Testis (tissue), 3 donors: Measurements from ENCODE around the gene CTSC. TPM values are rescaled to one million over a fixed set of nuclear protein-coding genes. Genes with fewer than 3 reads are reported as not detected.

ENCODE experiments used
- DNase-seq: peaks from one replicate; pipeline ENCODE4 v3.0.0-alpha.2; 2019
- H3K27ac ChIP-seq, 2 donors: fragments of 200-600 bp; sonication (generic); one replicate each; pipeline ENCODE4 v1.5.1; 2019
- H3K27me3 ChIP-seq: fragments of 200-600 bp; sonication (generic); one replicate; pipeline ENCODE4 v1.5.1; 2019
- H3K36me3 ChIP-seq: fragments of 200-600 bp; sonication (generic); one replicate; pipeline ENCODE4 v1.5.1; 2017; ENCODE audit warnings: low read depth; ENCODE audit errors: missing control alignments
- H3K4me1 ChIP-seq: fragments of 200-600 bp; sonication (generic); one replicate; pipeline ENCODE4 v1.5.1; 2019
- H3K4me3 ChIP-seq, 2 donors: fragments of 200-600 bp; sonication (generic); one replicate each; pipeline ENCODE4 v1.5.1; 2017 to 2019
- H3K9me3 ChIP-seq: fragments of 200-600 bp; sonication (generic); one replicate; pipeline ENCODE4 v1.5.1; 2017
- CTCF ChIP-seq, 3 experiments: fragments of 450-650 bp in 2 of 3; fragments of 200-600 bp in 1 of 3; sonication (generic) in 1 of 3; IDR thresholded peaks; one replicate each; pipeline ENCODE4 v1.5.1; 2016 to 2019; ENCODE audit warnings: antibody characterized with exemption in 3 of 3, mild to moderate bottlenecking in 2 of 3, moderate library complexity in 1 of 3
- POLR2A ChIP-seq: fragments of 450-650 bp; IDR thresholded peaks from one replicate; pipeline ENCODE4 v1.6.1; 2017; ENCODE audit warnings: antibody characterized with exemption, mild to moderate bottlenecking, moderate library complexity
- WGBS, 2 donors: methylation state at CpG; one replicate each; pipeline ENCODE4 v1.1.5; 2018; 5-methylcytosine and 5-hydroxymethylcytosine counted together
- intact Hi-C: fragments of 100-400 bp; cut with DNase I; formaldehyde crosslinking; loops from one replicate; pipeline ENCODE4 v1.15.1; 2023; ENCODE audit warnings: low total_unique reads
- polyA plus RNA-seq: library from polyadenylated mRNA; stranded (reverse); fragments of 350-450 nt; fragmentation: Illumina TruSeq; extraction: RNeasy Lipid Tissue Mini Kit (QIAGEN cat#74804); gene quantifications from one replicate; pipeline ENCODE4 v1.2.3, GENCODE V29; 2014; ENCODE audit warnings: low read depth, low replicate concordance; ENCODE audit not compliant: insufficient read depth
- total RNA-seq, 2 donors: library from RNA; depleted of rRNA; stranded (reverse); fragments of >200 nt; gene quantifications; one replicate each; pipeline ENCODE4 v1.2.3, GENCODE V29; 2016

CTSC gene
- total and polyA plus RNA-seq, 3 donors from 2014 or later, result 39.1 to 71.0 (median 65.3) TPM

- Histone ChIP-seq H3K4me3 (no peak overlapping the region), H3K9me3 (no peaks in the 10 kb centered on the region), H3K27ac (no peak overlapping the region), H3K4me1 (peaks cover 31% of the 10 kb centered on the region), H3K27me3 (no peaks in the 10 kb centered on the region), H3K36me3 (no peaks in the 10 kb centered on the region)
- 56 to 83% methylated on average over 1 of the region's 1 CpG for WGBS, 2 donors
- DNase-seq, result no peak
- TF ChIP-seq CTCF (IDR thresholded peaks at IDR 0.05) (no peak), POLR2A (no peak)
- intact Hi-C loops, result no loop called here
These were observed 54.6 kb downstream of the CTSC start for GRCh38 chr11:88282747-88283515.

DNA sequence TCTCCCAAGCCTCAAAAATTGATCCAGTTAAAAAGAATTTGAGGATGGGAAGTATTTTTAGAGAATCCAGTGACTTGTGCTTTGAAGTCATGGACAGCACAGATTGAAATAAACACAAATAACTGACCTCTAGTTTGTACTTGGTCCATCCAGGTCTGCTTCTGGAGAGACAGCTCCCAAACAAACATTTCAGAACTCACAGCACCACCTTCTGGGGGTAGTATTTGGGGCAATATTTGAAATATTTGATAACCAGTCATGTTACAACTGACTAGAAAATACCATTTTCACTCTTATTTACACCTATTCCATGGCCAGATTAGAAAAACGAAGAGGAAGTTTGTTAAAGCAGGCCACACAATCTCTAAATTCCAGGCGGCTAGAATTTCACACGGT lies 56.2 kb downstream of the CTSC start:
- H3K9me3 ChIP-seq, result no peaks in the 10 kb centered on the region
- H3K27me3 ChIP-seq, result no peaks in the 10 kb centered on the region
- no peak overlapping the region for H3K4me3 ChIP-seq
- WGBS, 2 donors, result 51 to 54% methylated on average over 3 of the region's 3 CpGs
- H3K36me3 ChIP-seq, result no peaks in the 10 kb centered on the region
- no peak for TF ChIP-seq POLR2A
- TF ChIP-seq CTCF (IDR thresholded peaks at IDR 0.05), result peak in 1 of 3 experiments; percentile 16
- peaks cover 36% of the 10 kb centered on the region for H3K4me1 ChIP-seq
- intact Hi-C loops, result no loop called here
- H3K27ac ChIP-seq, result no peak overlapping the region
- no peak for DNase-seq

GRCh38 chr11:88280673-88281316 lies 56.7 kb downstream of the CTSC start:
- Histone ChIP-seq H3K27ac (no peak overlapping the region), H3K36me3 (no peaks in the 10 kb centered on the region), H3K4me3 (no peak overlapping the region), H3K27me3 (no peaks in the 10 kb centered on the region), H3K9me3 (no peaks in the 10 kb centered on the region), H3K4me1 (peaks cover 36% of the 10 kb centered on the region)
- intact Hi-C loops, result no loop called here
- 61 to 62% methylated on average over 6 of the region's 6 CpGs for WGBS, 2 donors
- TF ChIP-seq CTCF (IDR thresholded peaks at IDR 0.05) (no peak), POLR2A (no peak)
- peak; percentile 51 for DNase-seq

GRCh38 chr11:88277349-88277915 lies 60.1 kb downstream of the CTSC start:
- DNase-seq, result peak; percentile 39
- 28 to 41% methylated on average over 3 of the region's 3 CpGs for WGBS, 2 donors
- Histone ChIP-seq H3K36me3 (no peaks in the 10 kb centered on the region), H3K27ac (no peak overlapping the region), H3K4me1 (peaks cover 8% of the 10 kb centered on the region), H3K9me3 (no peaks in the 10 kb centered on the region), H3K27me3 (no peaks in the 10 kb centered on the region), H3K4me3 (no peak overlapping the region)
- intact Hi-C loops, result no loop called here
- TF ChIP-seq POLR2A (no peak), CTCF (IDR thresholded peaks at IDR 0.05) (no peak)
